ENCODE results near the gene FBXW4. TPM values are rescaled to one million over a fixed set of nuclear protein-coding genes. Genes with fewer than 3 reads are reported as not detected.

The FBXW4 gene
- polyA plus RNA-seq, 1 of the 3 experiments (the other 2 are of a cell fraction) = 27.6 TPM

- H3K79me2 ChIP-seq (ENCODE audit: insufficient read depth) = no peaks in the 10 kb centered on the region
- H3F3A ChIP-seq (replicated peaks; ENCODE audit: insufficient read depth) = no peaks in the 10 kb centered on the region
- ChIA-PET POLR2A (no interaction called here), CTCF (no interaction called here)
- H2AFZ ChIP-seq (ENCODE audit: low read depth) = no peak overlapping the region
- no peaks in the 10 kb centered on the region for H4K20me1 ChIP-seq (ENCODE audit: insufficient read depth)
- H3K9me2 ChIP-seq = no peaks in the 10 kb centered on the region
- no peak for DNase-seq
- H3K4me2 ChIP-seq = no peak overlapping the region
- TF ChIP-seq SIN3A (IDR thresholded peaks at IDR 0.05; ENCODE audit: borderline replicate concordance, low read depth, low read length) (no peak), RCOR1 (IDR thresholded peaks at IDR 0.05; ENCODE audit: low read length) (no peak), CHD2 (IDR thresholded peaks at IDR 0.05; ENCODE audit: low read length, partially characterized antibody) (no peak), POLR2AphosphoS5 (IDR thresholded peaks at IDR 0.05; ENCODE audit: low read depth, low read length) (no peak)
- no peaks in the 10 kb centered on the region for H3K4me1 ChIP-seq (ENCODE audit: control insufficient read depth in 1 of 2, insufficient read depth in 2 of 2, low read depth in 1 of 2, low read length in 1 of 2)
- H3K27ac ChIP-seq (ENCODE audit: low read depth in 2 of 2, low read length in 1 of 2) = no peak overlapping the region
- H3K4me3 ChIP-seq (ENCODE audit: low read depth in 2 of 2, low read length in 1 of 2) = no peak overlapping the region
- no peaks in the 10 kb centered on the region; the same call in 1 of the 2 replicates for H3K27me3 ChIP-seq (ENCODE audit: insufficient read depth)
- no peaks in the 10 kb centered on the region for H3K9me3 ChIP-seq
- 42% methylated on average over 2 of the region's 2 CpGs for WGBS (ENCODE audit: low lambda C conversion rate)
- H3K36me3 ChIP-seq (replicated peaks in 1 of 2; ENCODE audit: control insufficient read depth in 1 of 2, insufficient read depth in 2 of 2, low read length in 1 of 2) = no peaks in the 10 kb centered on the region
- no peak overlapping the region for H3K9ac ChIP-seq
Measured at GRCh38 chr10:101741938-101742337, 47.0 kb upstream of the FBXW4 start.

GRCh38 chr10:101736666-101737065 is 41.7 kb upstream of the FBXW4 start:
- CTCF ChIA-PET = no interaction called here
- H3K36me3 ChIP-seq (replicated peaks in 1 of 2; ENCODE audit: control insufficient read depth in 1 of 2, insufficient read depth in 2 of 2, low read length in 1 of 2) = no peaks in the 10 kb centered on the region
- no peaks in the 10 kb centered on the region for H3F3A ChIP-seq (replicated peaks; ENCODE audit: insufficient read depth)
- WGBS (ENCODE audit: low lambda C conversion rate) = 91% methylated on average over 3 of the region's 3 CpGs
- no peaks in the 10 kb centered on the region for H3K9me3 ChIP-seq
- no peak overlapping the region for H3K27ac ChIP-seq (ENCODE audit: low read depth in 2 of 2, low read length in 1 of 2)
- H3K9me2 ChIP-seq = no peaks in the 10 kb centered on the region
- H3K27me3 ChIP-seq (ENCODE audit: insufficient read depth) = peaks cover 14% of the 10 kb centered on the region
- no peaks in the 10 kb centered on the region for H3K4me1 ChIP-seq (ENCODE audit: control insufficient read depth in 1 of 2, insufficient read depth in 2 of 2, low read depth in 1 of 2, low read length in 1 of 2)
- no peaks in the 10 kb centered on the region for H4K20me1 ChIP-seq (ENCODE audit: insufficient read depth)
- H3K4me3 ChIP-seq (ENCODE audit: low read depth in 2 of 2, low read length in 1 of 2) = no peak overlapping the region
- no peak overlapping the region for H3K4me2 ChIP-seq
- TF ChIP-seq TAF1 (IDR thresholded peaks at IDR 0.05; ENCODE audit: borderline replicate concordance, low read depth, low read length) (no peak), CTCF (IDR thresholded peaks at IDR 0.05) (no peak), ZBTB33 (IDR thresholded peaks at IDR 0.05; ENCODE audit: borderline replicate concordance, low read depth) (no peak), ELF1 (IDR thresholded peaks at IDR 0.05) (no peak), YY1 (IDR thresholded peaks at IDR 0.05; ENCODE audit: low read depth) (no peak), RXRA (IDR thresholded peaks at IDR 0.05; ENCODE audit: borderline replicate concordance, low read depth) (no peak), POLR2AphosphoS5 (IDR thresholded peaks at IDR 0.05; ENCODE audit: low read depth, low read length) (no peak)
- H3K9ac ChIP-seq = no peak overlapping the region
- H3K79me2 ChIP-seq (ENCODE audit: insufficient read depth) = no peaks in the 10 kb centered on the region
- POLR2A ChIA-PET = no interaction called here
- no peak overlapping the region for H2AFZ ChIP-seq (ENCODE audit: low read depth)
- DNase-seq = no peak
